ENCODE data around the gene TGM6.

DNA sequence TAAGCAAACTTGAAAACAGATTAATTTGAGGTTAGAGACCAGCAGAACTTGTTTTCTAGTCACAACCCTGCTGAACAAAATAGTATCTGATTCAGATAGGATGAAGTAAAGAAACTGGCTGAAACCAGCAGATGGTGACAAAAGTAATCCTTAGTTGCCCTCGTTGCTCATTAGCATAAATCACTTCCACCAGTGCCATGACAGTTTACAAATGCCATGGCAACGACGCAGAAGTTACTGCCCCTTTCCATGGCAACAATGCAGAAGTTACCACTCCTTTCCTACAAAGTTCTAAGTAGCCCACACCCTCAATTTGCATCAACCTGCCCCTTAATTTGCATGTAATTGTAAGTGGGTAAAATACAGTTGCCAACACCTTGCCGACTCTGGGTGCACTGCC, 66.1 kb downstream of the TGM6 start:
- TF ChIP-seq SMC3 (conservative IDR thresholded peaks at IDR 0.05; ENCODE audit: poor library complexity) (no peak), CTCF (IDR thresholded peaks at IDR 0.05; ENCODE audit: poor library complexity, severe bottlenecking) (no peak), TAF1 (IDR thresholded peaks at IDR 0.05; ENCODE audit: low read depth) (no peak), POLR2AphosphoS5 (IDR thresholded peaks at IDR 0.05) (no peak), EZH2 (IDR thresholded peaks at IDR 0.05; ENCODE audit: borderline replicate concordance, insufficient read depth, low read length, poor library complexity, severe bottlenecking) (no peak), EP300 (conservative IDR thresholded peaks at IDR 0.05; ENCODE audit: poor library complexity, severe bottlenecking) (no peak)
- TF ChIP-seq, protein P1, sequence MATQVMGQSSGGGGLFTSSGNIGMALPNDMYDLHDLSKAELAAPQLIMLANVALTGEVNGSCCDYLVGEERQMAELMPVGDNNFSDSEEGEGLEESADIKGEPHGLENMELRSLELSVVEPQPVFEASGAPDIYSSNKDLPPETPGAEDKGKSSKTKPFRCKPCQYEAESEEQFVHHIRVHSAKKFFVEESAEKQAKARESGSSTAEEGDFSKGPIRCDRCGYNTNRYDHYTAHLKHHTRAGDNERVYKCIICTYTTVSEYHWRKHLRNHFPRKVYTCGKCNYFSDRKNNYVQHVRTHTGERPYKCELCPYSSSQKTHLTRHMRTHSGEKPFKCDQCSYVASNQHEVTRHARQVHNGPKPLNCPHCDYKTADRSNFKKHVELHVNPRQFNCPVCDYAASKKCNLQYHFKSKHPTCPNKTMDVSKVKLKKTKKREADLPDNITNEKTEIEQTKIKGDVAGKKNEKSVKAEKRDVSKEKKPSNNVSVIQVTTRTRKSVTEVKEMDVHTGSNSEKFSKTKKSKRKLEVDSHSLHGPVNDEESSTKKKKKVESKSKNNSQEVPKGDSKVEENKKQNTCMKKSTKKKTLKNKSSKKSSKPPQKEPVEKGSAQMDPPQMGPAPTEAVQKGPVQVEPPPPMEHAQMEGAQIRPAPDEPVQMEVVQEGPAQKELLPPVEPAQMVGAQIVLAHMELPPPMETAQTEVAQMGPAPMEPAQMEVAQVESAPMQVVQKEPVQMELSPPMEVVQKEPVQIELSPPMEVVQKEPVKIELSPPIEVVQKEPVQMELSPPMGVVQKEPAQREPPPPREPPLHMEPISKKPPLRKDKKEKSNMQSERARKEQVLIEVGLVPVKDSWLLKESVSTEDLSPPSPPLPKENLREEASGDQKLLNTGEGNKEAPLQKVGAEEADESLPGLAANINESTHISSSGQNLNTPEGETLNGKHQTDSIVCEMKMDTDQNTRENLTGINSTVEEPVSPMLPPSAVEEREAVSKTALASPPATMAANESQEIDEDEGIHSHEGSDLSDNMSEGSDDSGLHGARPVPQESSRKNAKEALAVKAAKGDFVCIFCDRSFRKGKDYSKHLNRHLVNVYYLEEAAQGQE (IDR thresholded peaks at IDR 0.05; ENCODE audit: borderline replicate concordance), result no peak
